Measurements from ENCODE around the gene PRPF19. TPM values are rescaled to one million over a fixed set of nuclear protein-coding genes. Genes with fewer than 3 reads are reported as not detected.

Gene PRPF19
- total and polyA plus RNA-seq, 2 of the 8 experiments (the other 6 are each of a cell fraction or from before 2014, with no cell fraction given) = 107 to 141 TPM

DNA sequence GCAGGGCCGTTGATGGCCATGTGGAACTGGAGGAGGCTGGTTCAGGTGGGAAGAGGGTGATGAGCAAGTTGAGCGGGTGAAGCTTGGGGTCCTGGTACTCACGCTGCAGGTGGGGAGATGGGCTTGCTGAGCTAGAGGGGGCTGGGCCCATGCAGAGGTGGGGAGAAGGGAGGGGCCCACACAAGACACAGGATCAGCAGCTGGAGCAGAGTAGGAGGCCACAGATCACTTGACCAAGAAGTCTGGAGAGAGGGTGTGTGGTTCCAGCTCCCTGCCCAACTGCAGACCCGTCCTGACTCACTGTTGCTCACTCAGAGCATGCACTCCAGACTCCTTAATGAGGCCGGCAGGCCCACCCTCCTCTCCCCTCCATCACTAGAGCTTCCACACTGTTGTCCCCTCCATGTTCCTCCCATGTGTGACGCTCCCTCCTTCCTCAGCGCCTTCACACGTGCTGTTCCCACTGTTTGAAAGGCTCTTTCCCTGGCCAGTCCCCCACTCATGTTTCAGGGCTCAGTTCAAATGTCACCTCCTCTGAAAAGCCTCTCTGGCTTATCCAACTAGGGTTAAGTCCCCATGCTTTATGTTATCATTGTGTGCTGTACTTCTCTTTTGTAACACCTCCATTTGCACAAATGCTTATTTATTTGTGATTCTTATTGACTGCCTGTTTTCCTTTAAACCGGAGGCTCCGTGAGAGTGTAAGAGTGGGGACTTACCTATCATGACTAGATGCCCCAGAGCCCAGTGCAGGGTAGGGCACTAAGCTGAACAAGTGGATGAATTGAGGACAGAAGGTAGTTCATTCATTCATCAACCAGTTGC, 62.1 kb downstream of the PRPF19 start:
- Histone ChIP-seq H4K5ac (ENCODE audit: insufficient read length, low read depth, low read length) (no peak overlapping the region), H3K23me2 (ENCODE audit: low read depth, low read length) (peaks cover 11% of the 10 kb centered on the region; the same call in 1 of the 2 replicates), H2BK15ac (ENCODE audit: low read length) (no peak overlapping the region), H2BK5ac (ENCODE audit: low read depth, low read length) (no peak overlapping the region; the same call in 1 of the 2 replicates), H3K9ac (replicated peaks in 1 of 4; ENCODE audit: extremely low read depth in 1 of 4, low read depth in 3 of 4, low read length in 3 of 4) (peak overlapping the region in 1 of 4 experiments; percentile 31; a peak in 1 of 7 replicates), H3K9me3 (ENCODE audit: insufficient read depth in 2 of 2, low read depth in 1 of 2, low read length in 1 of 2) (no peaks in the 10 kb centered on the region), H3K18ac (ENCODE audit: extremely low read depth, low read length) (no peak overlapping the region), H3K23ac (ENCODE audit: insufficient read length) (no peak overlapping the region), H4K8ac (ENCODE audit: extremely low read depth, insufficient read depth, low read length) (no peak overlapping the region), H3K27ac (ENCODE audit: low read depth, low read length) (no peak overlapping the region), H3K14ac (ENCODE audit: insufficient read length) (no peak overlapping the region), H2AK5ac (ENCODE audit: low read depth, low read length) (no peak overlapping the region; the same call in 1 of the 2 replicates), H2BK12ac (ENCODE audit: low read depth, low read length) (no peak overlapping the region), H4K91ac (replicated peaks; ENCODE audit: insufficient read length, low read length) (no peak overlapping the region), H3K56ac (replicated peaks; ENCODE audit: insufficient read length, low read depth, low read length) (no peak overlapping the region), H3K79me1 (ENCODE audit: low read depth, low read length) (peaks cover 6% of the 10 kb centered on the region), H3K36me3 (ENCODE audit: control insufficient read depth in 2 of 4, insufficient read depth in 4 of 4, low read length in 3 of 4) (peaks cover 4 to 13% (median 9%) of the 10 kb centered on the region in 4 experiments), H3K4ac (replicated peaks; ENCODE audit: insufficient read length, low read depth, low read length) (no peak overlapping the region), H3K27me3 (replicated peaks in 1 of 4; ENCODE audit: control insufficient read depth in 3 of 4, extremely low read depth in 1 of 4, insufficient read depth in 3 of 4, low read length in 3 of 4) (no peaks in the 10 kb centered on the region), H2BK20ac (ENCODE audit: low read length) (no peak overlapping the region), H3K79me2 (ENCODE audit: control insufficient read depth in 1 of 2, insufficient read depth in 2 of 2, low read length in 2 of 2) (peaks cover 19 to 41% of the 10 kb centered on the region in 2 experiments), H2AFZ (ENCODE audit: low read length) (no peak overlapping the region), H2BK120ac (replicated peaks; ENCODE audit: low read depth, low read length) (no peak overlapping the region), H4K20me1 (replicated peaks in 1 of 2; ENCODE audit: control insufficient read depth in 1 of 2, insufficient read depth in 2 of 2, low read length in 2 of 2) (peaks cover 2 to 9% of the 10 kb centered on the region in 2 experiments), H3K4me2 (ENCODE audit: insufficient read depth in 1 of 2, low read depth in 2 of 2, low read length in 2 of 2) (peak overlapping the region; percentile 89 to 99), H3K4me3 (ENCODE audit: extremely low read depth in 1 of 4, insufficient read depth in 2 of 4, low read depth in 3 of 4, low read length in 4 of 4) (peak overlapping the region in 3 of 4 experiments; percentile 79 to 92 (median 89); a peak in 6 of 8 replicates), H3K4me1 (replicated peaks in 1 of 4; ENCODE audit: control insufficient read depth in 3 of 4, insufficient read depth in 4 of 4, low read length in 3 of 4) (peaks cover 0 to 21% (median 7%) of the 10 kb centered on the region in 4 experiments; a peak in 6 of 7 replicates)
- ChIA-PET CTCF (ENCODE audit: partially characterized antibody) (interaction anchor here (0.5 to 9.1 kb wide), 9 partner anchors 10 to 621 kb away, joined by 3 to 78 read pairs (median 4); no protein-coding TSS in a partner anchor), POLR2A (ENCODE audit: partially characterized antibody) (interaction anchor here (0.9 to 7.3 kb wide), 5 partner anchors 9 to 62 kb away, joined by 3 to 54 read pairs (median 3); partner anchors contain the start of genes PRPF19 and PTGDR2)
- no peak for DNase-seq (ENCODE audit: low read depth in 1 of 2, low spot score in 2 of 2)
- no peak for FAIRE-seq
- WGBS, 2 experiments (ENCODE audit: extremely low coverage in 1 of 2, insufficient coverage in 1 of 2, insufficient read length in 1 of 2, insufficient replicate concordance in 2 of 2, low coverage in 1 of 2, low lambda C conversion rate in 2 of 2, missing lambda C conversion rate in 1 of 2) = 83% methylated on average over 10 of the region's 10 CpGs; no CpG with 5 or more reads in 1 of the 2 experiments
- TF ChIP-seq NANOG (IDR thresholded peaks at IDR 0.05; ENCODE audit: insufficient read depth, low read depth, low read length, poor library complexity, severe bottlenecking) (no peak), KDM5A (IDR thresholded peaks at IDR 0.05; ENCODE audit: low read length) (no peak), SP1 (IDR thresholded peaks at IDR 0.05; ENCODE audit: low read depth, low read length) (no peak), KDM1A (IDR thresholded peaks at IDR 0.05; ENCODE audit: borderline replicate concordance, low read length) (no peak), POU5F1 (IDR thresholded peaks at IDR 0.05; ENCODE audit: low read depth, low read length) (no peak), CHD1 (IDR thresholded peaks at IDR 0.05; ENCODE audit: low read depth, low read length) (no peak), RFX5 (IDR thresholded peaks at IDR 0.05; ENCODE audit: borderline replicate concordance, low read depth, low read length) (no peak), SIX5 (IDR thresholded peaks at IDR 0.05; ENCODE audit: low read depth, low read length) (no peak), SAP30 (IDR thresholded peaks at IDR 0.05; ENCODE audit: insufficient read depth, insufficient replicate concordance, low read length) (no peak), EZH2 (IDR thresholded peaks at IDR 0.05; ENCODE audit: low read depth, low read length, severe bottlenecking) (no peak)
- TF ChIP-seq, protein P1, sequence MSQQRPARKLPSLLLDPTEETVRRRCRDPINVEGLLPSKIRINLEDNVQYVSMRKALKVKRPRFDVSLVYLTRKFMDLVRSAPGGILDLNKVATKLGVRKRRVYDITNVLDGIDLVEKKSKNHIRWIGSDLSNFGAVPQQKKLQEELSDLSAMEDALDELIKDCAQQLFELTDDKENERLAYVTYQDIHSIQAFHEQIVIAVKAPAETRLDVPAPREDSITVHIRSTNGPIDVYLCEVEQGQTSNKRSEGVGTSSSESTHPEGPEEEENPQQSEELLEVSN (IDR thresholded peaks at IDR 0.05) = no peak
